RPMI8226 (cell line): Measurements from ENCODE around the gene PDE9A.
A peak's percentile ranks its signal among the peaks of the same experiment; 100 is the strongest.
"Not testable (repeated sequence)": the region's sequence is repeated elsewhere in the genome, so short reads cannot be mapped to it uniquely, and the experiment has no call there.

ENCODE experiments used
- DNase-seq: peaks from one replicate; pipeline ENCODE4 v3.0.0-alpha.2; 2015

PDE9A gene

DNA sequence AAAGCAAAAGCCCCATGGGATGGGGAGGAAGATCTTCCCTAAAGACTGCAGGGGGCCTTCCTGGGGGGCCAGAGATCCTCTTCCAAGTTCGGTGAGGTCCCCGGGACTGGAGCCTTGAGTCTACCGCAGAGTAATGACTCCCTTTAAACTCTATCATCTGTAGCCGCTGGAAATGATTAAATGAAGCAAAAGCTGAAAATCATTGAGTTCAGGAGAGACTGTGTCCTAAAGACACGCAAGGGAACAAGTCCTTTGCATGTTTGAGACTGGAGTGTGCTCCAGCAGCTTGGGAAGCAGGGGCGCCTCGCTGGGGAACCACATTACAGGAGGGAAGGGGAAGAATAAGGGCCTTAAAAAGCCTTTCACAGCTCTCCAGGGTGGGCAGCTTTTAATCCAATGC lies 155.8 kb downstream of the PDE9A start:
- no peak for DNase-seq

GRCh38 chr21:42809577-42810475 lies 156.4 kb downstream of the PDE9A start:
- DNase-seq, result no peak

GRCh38 chr21:42811960-42812359 lies 158.5 kb downstream of the PDE9A start:
- no peak for DNase-seq

- not testable (repeated sequence) for DNase-seq
Measured at GRCh38 chr21:42812528-42813241, 159.3 kb downstream of the PDE9A start.

DNA sequence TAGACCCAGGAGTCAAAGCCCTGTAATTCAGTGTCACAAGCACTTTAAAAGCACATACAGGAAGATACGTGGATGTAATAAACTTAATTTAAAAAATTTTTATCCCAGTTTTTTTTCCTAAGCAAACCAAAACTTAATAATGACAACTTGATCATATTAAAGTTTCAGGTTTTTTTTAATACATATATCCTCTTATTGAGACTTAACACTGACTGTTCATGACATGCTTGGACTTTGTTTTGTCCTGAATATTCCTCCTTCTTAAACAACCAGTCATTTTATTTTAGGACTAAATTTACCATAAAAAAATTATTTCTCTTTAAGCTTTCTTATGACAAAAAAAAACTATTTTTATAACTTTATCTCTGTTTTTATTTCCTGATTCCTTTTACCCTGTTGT lies 161.8 kb downstream of the PDE9A start:
- DNase-seq, result no peak

DNA sequence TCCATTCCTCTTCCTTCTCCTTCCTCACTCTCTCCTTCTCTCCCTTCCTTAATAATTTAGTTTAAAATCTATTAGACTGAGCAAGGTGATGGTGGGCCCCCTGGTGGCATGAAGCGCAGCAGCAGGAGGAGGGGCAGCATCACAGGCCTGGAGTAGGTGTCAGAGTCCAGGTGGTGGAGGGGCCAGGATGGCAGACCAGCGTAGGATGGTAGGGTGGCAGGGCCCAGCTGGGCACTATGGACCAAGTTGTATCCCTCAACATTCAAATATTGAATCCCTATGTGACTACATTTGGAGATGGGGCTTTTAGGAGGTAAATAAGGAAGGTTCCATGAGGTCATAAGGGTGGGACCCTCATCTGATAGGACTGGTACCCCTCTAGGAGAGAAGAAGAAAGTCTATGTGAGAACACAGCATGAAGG lies 164.9 kb downstream of the PDE9A start:
- peak; percentile 59 for DNase-seq

DNA sequence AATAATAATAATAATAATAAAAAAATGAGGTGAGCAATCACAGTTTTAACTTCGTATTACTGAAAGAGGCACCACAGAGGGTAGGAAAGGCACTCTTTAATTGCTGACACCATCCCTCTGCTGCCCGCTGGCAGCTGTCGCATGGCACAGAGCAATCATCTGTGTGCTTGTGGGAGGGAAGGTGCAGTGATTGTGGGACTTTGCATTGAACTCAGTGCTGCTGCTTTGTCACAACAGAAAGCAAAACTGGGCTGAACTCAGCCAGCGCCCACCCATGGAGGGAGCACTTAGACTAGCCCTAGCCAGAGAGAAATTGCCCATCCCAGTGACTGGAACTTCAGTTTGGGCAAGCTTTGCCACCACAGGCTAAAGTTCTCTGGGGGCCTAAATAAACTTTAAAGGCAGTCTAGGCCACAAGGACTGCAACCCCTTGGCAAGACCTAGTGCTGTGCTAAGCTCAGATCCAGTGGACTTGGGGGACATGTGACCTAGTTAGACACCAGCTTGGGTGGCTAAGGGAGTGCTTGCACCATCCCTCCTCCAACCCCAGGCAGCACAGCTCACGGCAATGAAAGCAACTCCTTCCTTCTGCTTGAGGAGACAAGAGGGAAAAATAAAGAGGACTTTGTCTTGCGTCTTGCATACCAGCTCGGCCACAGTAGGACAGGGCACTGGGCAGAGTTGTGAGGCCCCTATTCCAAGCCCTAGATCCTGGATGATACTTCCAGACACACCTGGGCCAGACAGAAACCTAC lies 166.6 kb downstream of the PDE9A start:
- DNase-seq, result no peak

GRCh38 chr21:42820616-42821465 lies 167.4 kb downstream of the PDE9A start:
- DNase-seq, result no peak
